Measurements from ENCODE around the gene PRF1.
"Not testable (repeated sequence)": the region's sequence is repeated elsewhere in the genome, so short reads cannot be mapped to it uniquely, and the experiment has no call there.

PRF1 gene

DNA sequence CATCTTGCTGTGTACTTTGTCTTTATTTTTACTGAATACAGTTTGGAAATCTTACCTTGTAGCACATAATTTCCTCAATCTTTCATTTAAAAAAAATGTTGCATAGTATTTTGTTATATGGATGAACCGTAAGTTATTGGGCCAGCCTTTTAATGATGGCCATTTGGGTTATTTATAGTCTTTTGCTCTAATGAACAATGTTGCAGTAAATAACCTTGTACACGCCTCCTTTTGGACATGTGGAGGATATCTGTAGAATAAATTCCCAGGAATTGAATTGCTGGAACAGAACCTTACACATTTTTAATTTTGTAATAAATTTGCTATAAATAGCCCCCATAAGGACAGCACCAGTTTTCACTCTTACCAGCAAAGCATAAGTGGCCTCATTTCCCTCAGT is 12.7 kb upstream of the PRF1 start:
- DNase-seq (ENCODE audit: low read depth), result no peak
- TF ChIP-seq CTCF (IDR thresholded peaks at IDR 0.05; ENCODE audit: insufficient read depth, low read depth, low read length, missing control alignments), result no peak
- no peak overlapping the region for H3K4me3 ChIP-seq (ENCODE audit: low read depth, low read length)

DNA sequence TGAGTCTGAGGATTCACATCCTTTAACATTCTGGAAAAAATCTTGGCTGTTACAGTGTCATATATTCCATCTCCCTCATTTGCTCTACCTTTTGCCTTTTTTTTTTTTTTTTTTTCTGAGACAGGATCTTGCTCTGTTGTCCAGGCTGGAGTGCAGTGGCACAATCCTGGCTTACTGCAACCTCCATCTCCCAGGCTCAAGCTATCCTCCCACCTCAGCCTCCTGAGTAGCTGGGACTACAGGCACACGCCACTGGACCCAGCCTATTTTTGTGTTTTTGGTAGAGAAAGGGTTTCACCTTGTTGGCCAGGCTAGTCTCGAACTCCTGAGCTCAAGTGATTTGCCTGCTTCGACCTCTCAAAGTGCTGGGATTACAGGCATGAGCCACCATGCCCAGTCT is 11.8 kb upstream of the PRF1 start:
- DNase-seq (ENCODE audit: low read depth); H3K4me3 ChIP-seq (ENCODE audit: low read depth, low read length): not testable (repeated sequence)

GRCh38 chr10:70613941-70614340 is 11.4 kb upstream of the PRF1 start:
- no peak for TF ChIP-seq CTCF (IDR thresholded peaks at IDR 0.05; ENCODE audit: insufficient read depth, low read depth, low read length, missing control alignments)
- no peak overlapping the region for H3K4me3 ChIP-seq (ENCODE audit: low read depth, low read length)
- no peak for DNase-seq (ENCODE audit: low read depth)

DNA sequence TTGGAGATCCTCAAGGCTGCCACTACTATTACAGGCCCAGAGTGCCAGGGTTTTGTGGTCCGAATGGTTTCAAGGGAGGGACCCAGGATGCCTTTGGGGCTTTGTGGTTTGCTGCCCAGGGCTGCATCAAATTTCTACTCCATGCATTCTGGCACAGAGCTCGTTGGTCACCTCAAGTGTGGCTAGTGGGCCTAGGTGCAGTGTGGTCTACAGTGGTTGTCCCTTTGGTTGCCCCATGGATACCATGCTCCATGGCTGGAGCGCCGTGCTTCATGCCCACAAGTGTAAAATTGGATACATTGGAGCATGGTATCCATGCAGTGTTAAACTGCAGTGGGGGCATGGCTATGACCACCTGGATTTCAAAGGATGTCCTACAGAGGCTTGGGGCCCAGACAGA is 5.4 kb upstream of the PRF1 start:
- no peak for DNase-seq (ENCODE audit: low read depth)
- no peak overlapping the region for H3K4me3 ChIP-seq (ENCODE audit: low read depth, low read length)
- TF ChIP-seq CTCF (IDR thresholded peaks at IDR 0.05; ENCODE audit: insufficient read depth, low read depth, low read length, missing control alignments), result no peak

DNA sequence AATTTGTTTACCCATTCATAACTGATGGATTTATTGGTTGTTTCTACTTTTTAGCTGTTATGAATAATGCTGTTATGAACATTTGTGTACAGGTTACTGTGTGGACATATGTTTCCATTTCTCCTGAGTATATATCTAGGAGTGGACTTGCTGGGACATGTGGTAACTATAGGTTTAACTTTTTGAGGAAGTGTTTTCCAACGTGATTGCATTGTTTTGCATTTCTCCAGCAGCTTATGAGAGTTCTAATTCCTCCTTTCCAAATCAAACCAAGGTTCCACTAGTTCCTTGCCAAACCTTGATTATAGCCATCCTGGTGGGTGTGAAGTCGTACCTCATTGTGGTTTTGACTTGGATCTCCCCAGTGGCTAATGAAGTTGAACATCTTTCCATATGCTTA is 2.6 kb upstream of the PRF1 start:
- TF ChIP-seq CTCF (IDR thresholded peaks at IDR 0.05; ENCODE audit: insufficient read depth, low read depth, low read length, missing control alignments), result no peak
- DNase-seq (ENCODE audit: low read depth), result no peak
- H3K4me3 ChIP-seq (ENCODE audit: low read depth, low read length), result no peak overlapping the region

DNA sequence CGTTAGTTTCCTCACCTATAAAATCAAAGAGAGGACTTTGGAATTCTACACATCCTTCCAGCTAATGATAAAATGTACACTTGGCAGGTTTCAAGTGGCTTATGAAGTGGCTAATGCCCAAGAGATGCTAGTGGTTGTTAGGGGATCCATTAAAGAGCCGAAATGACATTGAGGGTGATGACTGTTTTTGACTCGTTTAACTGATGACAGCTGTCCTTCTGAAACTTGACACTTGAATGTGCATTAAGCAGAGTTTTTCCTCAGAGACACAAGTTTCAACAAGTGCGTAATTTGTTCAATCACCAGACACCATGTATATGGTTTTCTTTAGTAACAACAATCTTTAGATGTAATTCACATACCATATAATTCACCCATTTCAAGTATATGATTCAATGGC is 1.6 kb upstream of the PRF1 start:
- no peak overlapping the region for H3K4me3 ChIP-seq (ENCODE audit: low read depth, low read length)
- TF ChIP-seq CTCF (IDR thresholded peaks at IDR 0.05; ENCODE audit: insufficient read depth, low read depth, low read length, missing control alignments), result no peak
- DNase-seq (ENCODE audit: low read depth), result no peak

- no peak for DNase-seq (ENCODE audit: low read depth)
- TF ChIP-seq CTCF (IDR thresholded peaks at IDR 0.05; ENCODE audit: insufficient read depth, low read depth, low read length, missing control alignments), result no peak
- no peak overlapping the region for H3K4me3 ChIP-seq (ENCODE audit: low read depth, low read length)
Observed at GRCh38 chr10:70603449-70603801, 884 bp upstream of the PRF1 start.

DNA sequence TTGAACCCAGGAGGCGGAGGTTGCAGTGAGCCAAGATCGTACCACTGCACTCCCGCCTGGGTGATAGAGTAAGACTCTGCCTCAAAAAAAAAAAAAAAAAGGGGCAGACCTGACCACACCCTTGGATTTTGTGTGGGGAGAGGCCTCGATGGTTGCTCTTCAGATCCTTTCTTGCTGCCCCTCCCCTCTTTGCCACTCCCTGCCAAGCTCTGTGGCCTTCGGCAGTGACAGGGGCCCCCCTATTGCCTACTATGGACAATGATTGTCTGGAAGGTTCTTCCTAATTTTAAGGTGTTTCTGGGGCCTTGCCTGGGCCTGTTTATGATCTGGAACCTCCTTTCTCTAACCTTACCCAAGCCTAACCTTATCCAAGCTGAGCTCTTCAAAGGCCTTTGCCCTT is 795 bp downstream of the PRF1 start:
- no peak for DNase-seq (ENCODE audit: low read depth)
- no peak overlapping the region for H3K4me3 ChIP-seq (ENCODE audit: low read depth, low read length)
- TF ChIP-seq CTCF (IDR thresholded peaks at IDR 0.05; ENCODE audit: insufficient read depth, low read depth, low read length, missing control alignments), result no peak
